HepG2 (cell line): ENCODE results near the gene PNPLA3. TPM values are rescaled to one million over a fixed set of nuclear protein-coding genes. Genes with fewer than 3 reads are reported as not detected.

ENCODE experiments used
- CAMTA2 ChIP-seq: sonication (generic); formaldehyde crosslinking; IDR thresholded peaks from 2 replicates; pipeline ENCODE4 v1.4.0; 2020; ENCODE audit warnings: mild to moderate bottlenecking, missing genetic modification reagents, borderline replicate concordance
- KDM5A ChIP-seq: fragments of 200-600 bp; sonication (generic); IDR thresholded peaks from 2 replicates; pipeline ENCODE4 v1.7.0; 2018; ENCODE audit warnings: antibody characterized with exemption, mild to moderate bottlenecking, low read length, borderline replicate concordance
- KLF6 ChIP-seq: IDR thresholded peaks from 2 replicates; pipeline ENCODE4 v1.8.0; 2016; ENCODE audit warnings: missing biosample characterization, missing genetic modification reagents
- MAZ ChIP-seq, 2 experiments: sonication (generic) in 1 of 2; formaldehyde crosslinking in 1 of 2; IDR thresholded peaks; 2 replicates each; pipeline versions ENCODE4 v1.5.0 to v1.6.1; 2012 to 2020; ENCODE audit warnings: low read depth in 2 of 2, mild to moderate bottlenecking in 2 of 2, borderline replicate concordance in 1 of 2, improper control_type of control experiment in 1 of 2, low read length in 1 of 2, missing genetic modification reagents in 1 of 2, moderate library complexity in 1 of 2
- PTBP1 ChIP-seq: fragments of 200-400 bp; formaldehyde crosslinking; IDR thresholded peaks from 2 replicates; pipeline ENCODE4 v1.6.1; 2018; ENCODE audit warnings: low read length, low read depth; ENCODE audit not compliant: poor library complexity, severe bottlenecking
- SNAI1 ChIP-seq: sonication (generic); formaldehyde crosslinking; IDR thresholded peaks from 2 replicates; pipeline ENCODE4 v1.5.0; 2020; ENCODE audit warnings: mild to moderate bottlenecking, missing genetic modification reagents, borderline replicate concordance
- SNAPC2 ChIP-seq: sonication (generic); formaldehyde crosslinking; IDR thresholded peaks from 2 replicates; pipeline ENCODE4 v1.8.1; 2022; ENCODE audit warnings: mild to moderate bottlenecking, missing genetic modification reagents
- ZFP1 ChIP-seq: IDR thresholded peaks from 2 replicates; pipeline ENCODE4 v1.6.1; 2016
- ZFYVE20 ChIP-seq: sonication (generic); formaldehyde crosslinking; IDR thresholded peaks from 2 replicates; pipeline ENCODE4 v1.8.0; 2023; ENCODE audit warnings: low read depth, mild to moderate bottlenecking, moderate library complexity, missing genetic modification reagents, borderline replicate concordance
- ZNF430 ChIP-seq: sonication (generic); formaldehyde crosslinking; IDR thresholded peaks from 2 replicates; pipeline ENCODE4 v1.9.0; 2021; ENCODE audit warnings: mild to moderate bottlenecking, missing genetic modification reagents
- ZNF446 ChIP-seq: sonication (generic); formaldehyde crosslinking; IDR thresholded peaks from 2 replicates; pipeline ENCODE4 v1.5.0; 2020; ENCODE audit warnings: mild to moderate bottlenecking, missing genetic modification reagents
- ZNF674 ChIP-seq: sonication (generic); formaldehyde crosslinking; IDR thresholded peaks from 2 replicates; pipeline ENCODE4 v1.5.0; 2020; ENCODE audit warnings: low read depth, mild to moderate bottlenecking, missing genetic modification reagents
- ZNF839 ChIP-seq: sonication (generic); formaldehyde crosslinking; IDR thresholded peaks from 2 replicates; pipeline ENCODE4 v1.4.0; 2020; ENCODE audit warnings: missing genetic modification reagents, mild to moderate bottlenecking, borderline replicate concordance
- polyA plus RNA-seq, 8 experiments: library from polyadenylated mRNA; depleted of rRNA in 3 of 8; stranded (reverse) in 7 of 8; unstranded in 1 of 8; fragments of >200 nt; fragmentation: Illumina TruSeq in 4 of 8; extraction: Trizol in 4 of 8; gene quantifications; 2 replicates each; pipeline versions ENCODE4 v1.2.1 to v1.2.3, GENCODE V29; 2011 to 2016; ENCODE audit warnings: low read depth in 4 of 8, missing spikeins in 1 of 8, mixed read lengths in 1 of 8; ENCODE audit not compliant: insufficient read depth in 1 of 8
- total RNA-seq, 5 experiments: library from RNA; depleted of rRNA; stranded (reverse); fragments of >200 nt; fragmentation: Illumina TruSeq; extraction: Trizol; gene quantifications; 2 replicates each; pipeline ENCODE4 v1.2.3, GENCODE V29; 2016; ENCODE audit warnings: low read depth in 1 of 5
- TF ChIP-seq, protein P1 (sequence below): sonication (generic); formaldehyde crosslinking; IDR thresholded peaks from 2 replicates; pipeline ENCODE4 v1.5.0; 2020; ENCODE audit warnings: mild to moderate bottlenecking, missing genetic modification reagents
- TF ChIP-seq, protein P2 (sequence below): sonication (generic); formaldehyde crosslinking; IDR thresholded peaks from 2 replicates; pipeline ENCODE4 v1.4.0; 2020; ENCODE audit warnings: missing genetic modification reagents, borderline replicate concordance
- TF ChIP-seq, protein P3 (sequence below): sonication (generic); formaldehyde crosslinking; IDR thresholded peaks from 2 replicates; pipeline ENCODE4 v1.5.0; 2020; ENCODE audit warnings: mild to moderate bottlenecking, missing genetic modification reagents, borderline replicate concordance
- TF ChIP-seq, protein P4 (sequence below): sonication (generic); formaldehyde crosslinking; IDR thresholded peaks from 2 replicates; pipeline ENCODE4 v1.4.0; 2020; ENCODE audit warnings: missing genetic modification reagents, mild to moderate bottlenecking, borderline replicate concordance

The PNPLA3 gene
- total and polyA plus RNA-seq, 2 of the 13 experiments (the other 11 are each of a cell fraction or from before 2014, with no cell fraction given), result 16.9 to 19.8 TPM

DNA sequence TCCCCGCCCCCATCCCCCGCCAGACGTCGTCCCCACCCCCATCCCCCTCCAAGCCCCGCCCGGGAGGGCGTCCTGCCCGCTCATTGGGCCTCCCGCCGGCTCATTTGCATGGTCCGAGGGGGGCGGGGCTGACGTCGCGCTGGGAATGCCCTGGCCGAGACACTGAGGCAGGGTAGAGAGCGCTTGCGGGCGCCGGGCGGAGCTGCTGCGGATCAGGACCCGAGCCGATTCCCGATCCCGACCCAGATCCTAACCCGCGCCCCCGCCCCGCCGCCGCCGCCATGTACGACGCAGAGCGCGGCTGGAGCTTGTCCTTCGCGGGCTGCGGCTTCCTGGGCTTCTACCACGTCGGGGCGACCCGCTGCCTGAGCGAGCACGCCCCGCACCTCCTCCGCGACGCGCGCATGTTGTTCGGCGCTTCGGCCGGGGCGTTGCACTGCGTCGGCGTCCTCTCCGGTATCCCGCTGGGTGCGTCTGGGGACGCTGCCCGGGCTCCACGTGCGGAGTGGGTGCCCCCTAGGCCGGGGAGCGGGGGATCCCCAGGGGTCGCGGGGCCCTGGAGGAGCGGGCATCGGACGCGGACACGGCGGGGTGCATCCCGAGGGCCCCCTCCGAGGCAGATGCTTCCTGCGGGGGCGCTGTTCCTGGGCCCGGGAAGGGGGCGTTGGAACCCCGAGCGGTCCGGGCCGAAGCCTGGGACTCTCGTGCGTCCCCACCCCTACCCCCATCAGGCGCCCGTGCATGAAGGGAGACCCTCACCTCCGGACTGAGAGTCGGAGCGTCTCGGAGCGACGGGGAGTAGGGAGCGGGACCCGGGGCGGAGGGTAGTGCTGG, at the start of gene PNPLA3 (continued):
- TF ChIP-seq, protein P1, sequence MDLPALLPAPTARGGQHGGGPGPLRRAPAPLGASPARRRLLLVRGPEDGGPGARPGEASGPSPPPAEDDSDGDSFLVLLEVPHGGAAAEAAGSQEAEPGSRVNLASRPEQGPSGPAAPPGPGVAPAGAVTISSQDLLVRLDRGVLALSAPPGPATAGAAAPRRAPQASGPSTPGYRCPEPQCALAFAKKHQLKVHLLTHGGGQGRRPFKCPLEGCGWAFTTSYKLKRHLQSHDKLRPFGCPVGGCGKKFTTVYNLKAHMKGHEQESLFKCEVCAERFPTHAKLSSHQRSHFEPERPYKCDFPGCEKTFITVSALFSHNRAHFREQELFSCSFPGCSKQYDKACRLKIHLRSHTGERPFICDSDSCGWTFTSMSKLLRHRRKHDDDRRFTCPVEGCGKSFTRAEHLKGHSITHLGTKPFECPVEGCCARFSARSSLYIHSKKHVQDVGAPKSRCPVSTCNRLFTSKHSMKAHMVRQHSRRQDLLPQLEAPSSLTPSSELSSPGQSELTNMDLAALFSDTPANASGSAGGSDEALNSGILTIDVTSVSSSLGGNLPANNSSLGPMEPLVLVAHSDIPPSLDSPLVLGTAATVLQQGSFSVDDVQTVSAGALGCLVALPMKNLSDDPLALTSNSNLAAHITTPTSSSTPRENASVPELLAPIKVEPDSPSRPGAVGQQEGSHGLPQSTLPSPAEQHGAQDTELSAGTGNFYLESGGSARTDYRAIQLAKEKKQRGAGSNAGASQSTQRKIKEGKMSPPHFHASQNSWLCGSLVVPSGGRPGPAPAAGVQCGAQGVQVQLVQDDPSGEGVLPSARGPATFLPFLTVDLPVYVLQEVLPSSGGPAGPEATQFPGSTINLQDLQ (CRISPR knock-in tag), result no peak
- TF ChIP-seq, protein P2, sequence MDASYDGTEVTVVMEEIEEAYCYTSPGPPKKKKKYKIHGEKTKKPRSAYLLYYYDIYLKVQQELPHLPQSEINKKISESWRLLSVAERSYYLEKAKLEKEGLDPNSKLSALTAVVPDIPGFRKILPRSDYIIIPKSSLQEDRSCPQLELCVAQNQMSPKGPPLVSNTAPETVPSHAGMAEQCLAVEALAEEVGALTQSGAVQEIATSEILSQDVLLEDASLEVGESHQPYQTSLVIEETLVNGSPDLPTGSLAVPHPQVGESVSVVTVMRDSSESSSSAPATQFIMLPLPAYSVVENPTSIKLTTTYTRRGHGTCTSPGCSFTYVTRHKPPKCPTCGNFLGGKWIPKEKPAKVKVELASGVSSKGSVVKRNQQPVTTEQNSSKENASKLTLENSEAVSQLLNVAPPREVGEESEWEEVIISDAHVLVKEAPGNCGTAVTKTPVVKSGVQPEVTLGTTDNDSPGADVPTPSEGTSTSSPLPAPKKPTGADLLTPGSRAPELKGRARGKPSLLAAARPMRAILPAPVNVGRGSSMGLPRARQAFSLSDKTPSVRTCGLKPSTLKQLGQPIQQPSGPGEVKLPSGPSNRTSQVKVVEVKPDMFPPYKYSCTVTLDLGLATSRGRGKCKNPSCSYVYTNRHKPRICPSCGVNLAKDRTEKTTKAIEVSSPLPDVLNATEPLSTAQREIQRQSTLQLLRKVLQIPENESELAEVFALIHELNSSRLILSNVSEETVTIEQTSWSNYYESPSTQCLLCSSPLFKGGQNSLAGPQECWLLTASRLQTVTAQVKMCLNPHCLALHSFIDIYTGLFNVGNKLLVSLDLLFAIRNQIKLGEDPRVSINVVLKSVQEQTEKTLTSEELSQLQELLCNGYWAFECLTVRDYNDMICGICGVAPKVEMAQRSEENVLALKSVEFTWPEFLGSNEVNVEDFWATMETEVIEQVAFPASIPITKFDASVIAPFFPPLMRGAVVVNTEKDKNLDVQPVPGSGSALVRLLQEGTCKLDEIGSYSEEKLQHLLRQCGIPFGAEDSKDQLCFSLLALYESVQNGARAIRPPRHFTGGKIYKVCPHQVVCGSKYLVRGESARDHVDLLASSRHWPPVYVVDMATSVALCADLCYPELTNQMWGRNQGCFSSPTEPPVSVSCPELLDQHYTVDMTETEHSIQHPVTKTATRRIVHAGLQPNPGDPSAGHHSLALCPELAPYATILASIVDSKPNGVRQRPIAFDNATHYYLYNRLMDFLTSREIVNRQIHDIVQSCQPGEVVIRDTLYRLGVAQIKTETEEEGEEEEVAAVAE (CRISPR knock-in tag), result no peak; the same call in 1 of the 2 replicates
- TF ChIP-seq MAZ (IDR thresholded peaks at IDR 0.05; ENCODE audit: borderline replicate concordance, low read depth, low read length) (peak; percentile 22; the same call in 1 of the 2 replicates), MAZ (CRISPR knock-in tag; IDR thresholded peaks at IDR 0.05; ENCODE audit: low read depth) (no peak; the same call in 1 of the 2 replicates), ZNF674 (CRISPR knock-in tag) (no peak), ZNF839 (CRISPR knock-in tag) (peak; percentile 84; the same call in 1 of the 2 replicates), ZFP1 (CRISPR knock-in tag) (no peak), SNAI1 (CRISPR knock-in tag) (no peak; the same call in 1 of the 2 replicates), SNAPC2 (CRISPR knock-in tag) (peak; percentile 92), ZFYVE20 (CRISPR knock-in tag) (no peak), KLF6 (no peak), ZNF446 (CRISPR knock-in tag) (peak; percentile 91; the same call in 1 of the 2 replicates), CAMTA2 (CRISPR knock-in tag) (peak; percentile 36; the same call in 1 of the 2 replicates), KDM5A (no peak; the same call in 1 of the 2 replicates), PTBP1 (no peak), ZNF430 (CRISPR knock-in tag) (0 out of 2 replicates have a peak, but pooled peaks have one; percentile 17)
- TF ChIP-seq, protein P3, sequence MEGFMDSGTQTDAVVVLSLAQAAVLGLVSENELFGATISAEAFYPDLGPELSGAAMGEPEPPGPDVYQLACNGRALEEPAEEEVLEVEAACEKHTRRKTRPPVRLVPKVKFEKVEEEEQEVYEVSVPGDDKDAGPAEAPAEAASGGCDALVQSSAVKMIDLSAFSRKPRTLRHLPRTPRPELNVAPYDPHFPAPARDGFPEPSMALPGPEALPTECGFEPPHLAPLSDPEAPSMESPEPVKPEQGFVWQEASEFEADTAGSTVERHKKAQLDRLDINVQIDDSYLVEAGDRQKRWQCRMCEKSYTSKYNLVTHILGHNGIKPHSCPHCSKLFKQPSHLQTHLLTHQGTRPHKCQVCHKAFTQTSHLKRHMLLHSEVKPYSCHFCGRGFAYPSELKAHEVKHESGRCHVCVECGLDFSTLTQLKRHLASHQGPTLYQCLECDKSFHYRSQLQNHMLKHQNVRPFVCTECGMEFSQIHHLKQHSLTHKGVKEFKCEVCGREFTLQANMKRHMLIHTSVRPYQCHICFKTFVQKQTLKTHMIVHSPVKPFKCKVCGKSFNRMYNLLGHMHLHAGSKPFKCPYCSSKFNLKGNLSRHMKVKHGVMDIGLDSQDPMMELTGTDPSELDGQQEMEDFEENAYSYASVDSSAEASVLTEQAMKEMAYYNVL (CRISPR knock-in tag), result no peak
- TF ChIP-seq, protein P4, sequence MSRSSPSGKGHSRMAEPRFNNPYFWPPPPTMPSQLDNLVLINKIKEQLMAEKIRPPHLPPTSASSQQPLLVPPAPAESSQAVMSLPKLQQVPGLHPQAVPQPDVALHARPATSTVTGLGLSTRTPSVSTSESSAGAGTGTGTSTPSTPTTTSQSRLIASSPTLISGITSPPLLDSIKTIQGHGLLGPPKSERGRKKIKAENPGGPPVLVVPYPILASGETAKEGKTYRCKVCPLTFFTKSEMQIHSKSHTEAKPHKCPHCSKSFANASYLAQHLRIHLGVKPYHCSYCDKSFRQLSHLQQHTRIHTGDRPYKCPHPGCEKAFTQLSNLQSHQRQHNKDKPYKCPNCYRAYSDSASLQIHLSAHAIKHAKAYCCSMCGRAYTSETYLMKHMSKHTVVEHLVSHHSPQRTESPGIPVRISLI, result no peak
